ENCODE results near the gene PSKH1. TPM values are rescaled to one million over a fixed set of nuclear protein-coding genes. Genes with fewer than 3 reads are reported as not detected.
"Not testable (repeated sequence)": the region's sequence is repeated elsewhere in the genome, so short reads cannot be mapped to it uniquely, and the experiment has no call there.

PSKH1 gene
- total RNA-seq, 1 donor from 2014 or later = 24.1 TPM

DNA sequence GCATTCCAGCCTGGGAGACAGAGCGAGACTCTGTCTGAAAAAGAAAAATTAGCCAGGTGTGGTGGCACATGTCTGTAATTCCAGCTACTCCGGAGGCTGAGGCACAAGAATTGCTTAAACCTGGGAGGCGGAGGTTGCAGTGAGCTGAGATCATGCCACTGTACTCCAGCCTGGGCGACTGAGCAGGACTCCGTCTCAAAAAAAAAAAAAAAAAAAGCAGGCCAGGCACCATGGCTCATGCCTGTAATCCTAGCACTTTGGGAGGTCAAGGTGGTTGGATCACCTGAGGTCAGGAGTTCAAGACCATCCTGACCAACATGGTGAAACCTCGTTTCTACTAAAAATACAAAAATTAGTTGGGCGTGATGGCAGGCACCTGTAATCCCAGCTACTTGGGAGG lies 79.2 kb downstream of the PSKH1 start:
- intact Hi-C loops (cut with micrococcal nuclease) = not testable (repeated sequence)

DNA sequence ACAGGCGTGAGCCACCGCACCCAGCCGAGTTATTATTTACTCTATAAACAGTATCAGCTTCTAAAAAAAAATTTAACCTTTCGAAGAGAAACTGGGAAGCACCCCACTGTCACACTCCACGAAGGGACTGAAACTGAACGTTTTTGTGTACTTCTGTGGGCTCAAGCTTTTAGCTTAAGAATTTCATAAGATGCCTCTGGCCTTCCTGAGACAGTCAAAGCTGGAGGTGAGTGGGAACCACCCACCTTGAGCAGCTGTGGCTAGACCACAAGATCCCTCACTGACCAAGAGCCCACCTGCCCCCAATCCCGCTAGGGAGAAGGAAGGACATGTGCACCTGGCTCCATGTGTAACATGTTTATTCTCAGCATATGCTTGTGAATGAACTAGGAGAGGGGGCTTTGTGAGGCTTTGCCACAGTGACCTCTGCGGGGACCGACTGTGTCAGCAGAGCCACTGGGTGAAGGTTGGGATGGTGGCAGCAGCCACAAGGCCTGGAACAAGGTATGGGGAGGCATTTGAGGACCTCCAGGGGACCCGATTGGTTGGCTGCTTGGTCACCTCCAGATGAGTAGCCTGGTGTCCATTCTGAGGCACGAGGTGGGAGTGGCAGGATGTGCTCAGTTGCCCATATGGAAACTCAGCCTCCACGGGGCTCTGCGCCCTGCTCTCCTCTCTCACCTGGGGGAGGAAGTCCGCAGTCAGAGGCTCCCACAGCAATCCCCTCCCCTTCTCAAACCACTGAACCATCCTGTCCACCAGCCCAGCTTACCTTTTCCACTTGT lies 82.5 kb downstream of the PSKH1 start:
- intact Hi-C loops (cut with micrococcal nuclease) = no loop called here

DNA sequence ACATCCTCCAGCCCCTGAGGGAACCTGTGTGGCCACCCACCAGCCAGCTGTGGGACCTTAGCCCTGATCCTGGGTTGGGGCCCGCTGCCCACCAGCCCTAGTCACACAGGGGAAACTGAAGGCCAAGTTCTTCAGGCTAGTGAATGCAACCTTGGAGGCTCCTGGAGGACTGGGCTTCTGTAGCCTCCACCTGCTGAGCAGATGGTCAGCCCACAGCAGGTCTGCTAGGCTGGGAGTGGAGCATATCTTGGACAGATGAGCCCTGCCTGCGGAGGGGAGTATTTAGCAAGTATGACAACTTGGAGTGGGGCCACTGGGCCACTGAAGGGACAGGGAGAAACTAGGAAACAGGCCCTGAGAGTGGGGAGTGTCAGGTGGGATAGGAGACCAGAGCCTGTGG lies 83.2 kb downstream of the PSKH1 start:
- intact Hi-C loops (cut with micrococcal nuclease) = no loop called here

DNA sequence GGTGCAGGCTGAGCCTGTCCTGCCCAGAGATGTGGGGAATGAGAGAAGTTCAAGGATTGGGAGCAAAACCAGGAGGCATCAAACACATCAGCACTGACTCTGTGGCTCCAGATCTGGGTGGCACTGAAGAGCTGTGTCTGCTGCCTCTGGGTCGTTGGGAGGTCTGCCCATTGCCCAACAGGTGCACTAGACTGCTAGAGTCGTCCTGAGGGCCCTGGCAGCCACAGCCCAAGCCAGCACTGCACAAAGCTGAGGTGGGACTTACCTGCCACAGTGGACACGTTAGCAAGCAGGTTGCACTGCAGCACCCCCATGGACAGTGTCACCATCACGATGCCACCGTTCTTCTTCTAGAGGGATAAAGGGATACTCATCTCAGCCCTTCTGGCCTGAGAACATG lies 84.0 kb downstream of the PSKH1 start:
- intact Hi-C loops (cut with micrococcal nuclease) = no loop called here

- intact Hi-C loops (cut with micrococcal nuclease) = no loop called here
Observed at GRCh38 chr16:67977469-67978227, 84.6 kb downstream of the PSKH1 start.

Other genes starting within 250 kb of the PSKH1 start
- gene CARMIL2, start 248.1 kb upstream of the PSKH1 start, total RNA-seq = 206 and 225 TPM in 2 replicates
- 39.9 and 42.8 TPM in 2 replicates for gene ACD, start 233.0 kb upstream of the PSKH1 start, total RNA-seq
- 10.2 and 11.1 TPM in 2 replicates for gene PARD6A, start 232.3 kb upstream of the PSKH1 start, total RNA-seq
- gene ENKD1, start 226.5 kb upstream of the PSKH1 start, total RNA-seq = 8.5 and 9.0 TPM in 2 replicates
- 1.9 and 3.2 TPM in 2 replicates for gene C16orf86, start 226.4 kb upstream of the PSKH1 start, total RNA-seq
- 13.4 and 15.2 TPM in 2 replicates for gene GFOD2, start 173.9 kb upstream of the PSKH1 start, total RNA-seq
- gene RANBP10, start 86.7 kb upstream of the PSKH1 start, total RNA-seq = 34.4 and 36.4 TPM in 2 replicates
- 0.32 and 0.61 TPM in 2 replicates for gene TSNAXIP1, start 86.4 kb upstream of the PSKH1 start, total RNA-seq
- 39.5 and 42.0 TPM in 2 replicates for gene THAP11, start 50.9 kb upstream of the PSKH1 start, total RNA-seq
- 126 and 132 TPM in 2 replicates for gene NUTF2, start 46.3 kb upstream of the PSKH1 start, total RNA-seq
- 56.0 and 60.9 TPM in 2 replicates for gene CENPT, start 45.6 kb upstream of the PSKH1 start, total RNA-seq
- gene EDC4, start 20.2 kb upstream of the PSKH1 start, total RNA-seq = 120 and 137 TPM in 2 replicates
- 0.59 TPM in 1 of 2 replicates, not detected in the other for gene NRN1L, start 8.4 kb upstream of the PSKH1 start, total RNA-seq
- gene CTRL, start 38.6 kb downstream of the PSKH1 start, total RNA-seq = 9.5 and 10.9 TPM in 2 replicates
- 357 and 364 TPM in 2 replicates for gene PSMB10, start 43.6 kb downstream of the PSKH1 start, total RNA-seq
- gene LCAT, start 50.9 kb downstream of the PSKH1 start, total RNA-seq = 16.0 and 24.7 TPM in 2 replicates
- gene SLC12A4, start 75.4 kb downstream of the PSKH1 start, total RNA-seq = 48.1 and 48.6 TPM in 2 replicates
- 0.12 and 0.22 TPM in 2 replicates for gene DPEP3, start 87.2 kb downstream of the PSKH1 start, total RNA-seq
- 14.4 and 16.1 TPM in 2 replicates for gene DPEP2, start 106.2 kb downstream of the PSKH1 start, total RNA-seq
- gene DPEP2NB, start 122.7 kb downstream of the PSKH1 start, total RNA-seq = not detected in 2 replicates
- 17.9 and 18.0 TPM in 2 replicates for gene DDX28, start 130.0 kb downstream of the PSKH1 start, total RNA-seq
- 24.8 and 27.8 TPM in 2 replicates for gene DUS2, start 130.0 kb downstream of the PSKH1 start, total RNA-seq
- 149 and 150 TPM in 2 replicates for gene NFATC3, start 192.1 kb downstream of the PSKH1 start, total RNA-seq

Data from T-helper 1 cell treated with Interleukin-12 subunit alpha and Interleukin-12 subunit beta and Interleukin-4 antibody, amounts not matched to agents 30 ng/mL and 1 ng/mL, for 36 hours (primary cell).